HL-60/S4 (cell line): ENCODE results near the gene RPTOR.

Source experiments
- in situ Hi-C: fragments of 300-500 bp; cut with MboI; formaldehyde crosslinking; loops from 2 replicates; pipeline ENCODE4 v1.14.3; 2022; ENCODE audit warnings: low sequenced_read_pairs

The RPTOR gene

GRCh38 chr17:80980397-80981061 lies 435.9 kb downstream of the RPTOR start:
- in situ Hi-C loops: no loop called here

GRCh38 chr17:80981062-80981902 lies 436.6 kb downstream of the RPTOR start:
- in situ Hi-C loops: no loop called here

- in situ Hi-C loops: no loop called here
These were observed 437.3 kb downstream of the RPTOR start for GRCh38 chr17:80981929-80982425.

GRCh38 chr17:80982426-80982974 lies 437.9 kb downstream of the RPTOR start:
- in situ Hi-C loops: no loop called here

- in situ Hi-C loops: no loop called here
These were observed 438.9 kb downstream of the RPTOR start for GRCh38 chr17:80983545-80983944.

- in situ Hi-C loops: loop anchor here (5.0 kb wide), 1 partner anchor 557 kb away; no protein-coding TSS in a partner anchor
These were observed 440.1 kb downstream of the RPTOR start for GRCh38 chr17:80984749-80985148.

GRCh38 chr17:80986046-80986445 lies 441.4 kb downstream of the RPTOR start:
- in situ Hi-C loops: loop anchor here (5.0 kb wide), 1 partner anchor 559 kb away; no protein-coding TSS in a partner anchor

GRCh38 chr17:80986816-80987475 lies 442.3 kb downstream of the RPTOR start:
- in situ Hi-C loops: loop anchor here (5.0 kb wide), 1 partner anchor 560 kb away; no protein-coding TSS in a partner anchor

GRCh38 chr17:80987941-80988461 lies 443.4 kb downstream of the RPTOR start:
- in situ Hi-C loops: loop anchor here (5.0 kb wide), 1 partner anchor 561 kb away; no protein-coding TSS in a partner anchor

- in situ Hi-C loops: loop anchor here (5.0 kb wide), 1 partner anchor 562 kb away; no protein-coding TSS in a partner anchor
These were observed 444.9 kb downstream of the RPTOR start for GRCh38 chr17:80989586-80989913.

GRCh38 chr17:80990921-80991644 lies 446.4 kb downstream of the RPTOR start:
- in situ Hi-C loops: no loop called here

- in situ Hi-C loops: no loop called here
These were observed 447.0 kb downstream of the RPTOR start, which contains the start of gene CHMP6 for GRCh38 chr17:80991645-80992076. Gene CHMP6, plus strand, starts transcription at chr17:80991841. Its CDS starts 78 bp downstream, at chr17:80991919.

GRCh38 chr17:80992077-80992947 lies 447.7 kb downstream of the RPTOR start:
- in situ Hi-C loops: no loop called here

- in situ Hi-C loops: no loop called here
These were observed 448.4 kb downstream of the RPTOR start for GRCh38 chr17:80992948-80993624.

- in situ Hi-C loops: no loop called here
These were observed 450.5 kb downstream of the RPTOR start for GRCh38 chr17:80995131-80995530.

- in situ Hi-C loops: no loop called here
These were observed 452.0 kb downstream of the RPTOR start for GRCh38 chr17:80996422-80997305.

- in situ Hi-C loops: no loop called here
These were observed 452.9 kb downstream of the RPTOR start for GRCh38 chr17:80997424-80998117.
